ENCODE data around the gene UBE2QL1. TPM values are rescaled to one million over a fixed set of nuclear protein-coding genes. Genes with fewer than 3 reads are reported as not detected.

The UBE2QL1 gene
- total RNA-seq, 4 donors from 2014 or later: 0.68 to 3.6 (median 1.5) TPM

DNA sequence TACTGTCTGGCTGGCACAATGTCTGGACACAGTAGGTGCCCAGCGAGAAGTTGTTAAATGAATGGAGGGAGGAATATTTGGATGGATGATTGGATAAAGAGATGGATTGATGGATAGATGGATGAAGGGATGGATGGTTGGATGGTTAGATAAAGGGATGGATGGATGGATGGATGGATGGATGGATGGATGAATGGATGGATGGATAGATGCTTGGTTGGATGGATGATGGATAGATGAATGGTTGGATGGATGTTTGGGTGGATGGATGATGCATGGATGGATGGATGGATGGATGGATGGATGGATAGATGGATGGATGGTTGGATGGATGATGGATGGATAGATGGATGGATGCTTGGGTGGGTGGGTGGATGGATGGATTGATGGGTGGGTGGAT is 90.4 kb downstream of the UBE2QL1 start:
- TF ChIP-seq, protein P1, sequence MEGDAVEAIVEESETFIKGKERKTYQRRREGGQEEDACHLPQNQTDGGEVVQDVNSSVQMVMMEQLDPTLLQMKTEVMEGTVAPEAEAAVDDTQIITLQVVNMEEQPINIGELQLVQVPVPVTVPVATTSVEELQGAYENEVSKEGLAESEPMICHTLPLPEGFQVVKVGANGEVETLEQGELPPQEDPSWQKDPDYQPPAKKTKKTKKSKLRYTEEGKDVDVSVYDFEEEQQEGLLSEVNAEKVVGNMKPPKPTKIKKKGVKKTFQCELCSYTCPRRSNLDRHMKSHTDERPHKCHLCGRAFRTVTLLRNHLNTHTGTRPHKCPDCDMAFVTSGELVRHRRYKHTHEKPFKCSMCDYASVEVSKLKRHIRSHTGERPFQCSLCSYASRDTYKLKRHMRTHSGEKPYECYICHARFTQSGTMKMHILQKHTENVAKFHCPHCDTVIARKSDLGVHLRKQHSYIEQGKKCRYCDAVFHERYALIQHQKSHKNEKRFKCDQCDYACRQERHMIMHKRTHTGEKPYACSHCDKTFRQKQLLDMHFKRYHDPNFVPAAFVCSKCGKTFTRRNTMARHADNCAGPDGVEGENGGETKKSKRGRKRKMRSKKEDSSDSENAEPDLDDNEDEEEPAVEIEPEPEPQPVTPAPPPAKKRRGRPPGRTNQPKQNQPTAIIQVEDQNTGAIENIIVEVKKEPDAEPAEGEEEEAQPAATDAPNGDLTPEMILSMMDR (IDR thresholded peaks at IDR 0.05; ENCODE audit: low read depth): no peak

DNA sequence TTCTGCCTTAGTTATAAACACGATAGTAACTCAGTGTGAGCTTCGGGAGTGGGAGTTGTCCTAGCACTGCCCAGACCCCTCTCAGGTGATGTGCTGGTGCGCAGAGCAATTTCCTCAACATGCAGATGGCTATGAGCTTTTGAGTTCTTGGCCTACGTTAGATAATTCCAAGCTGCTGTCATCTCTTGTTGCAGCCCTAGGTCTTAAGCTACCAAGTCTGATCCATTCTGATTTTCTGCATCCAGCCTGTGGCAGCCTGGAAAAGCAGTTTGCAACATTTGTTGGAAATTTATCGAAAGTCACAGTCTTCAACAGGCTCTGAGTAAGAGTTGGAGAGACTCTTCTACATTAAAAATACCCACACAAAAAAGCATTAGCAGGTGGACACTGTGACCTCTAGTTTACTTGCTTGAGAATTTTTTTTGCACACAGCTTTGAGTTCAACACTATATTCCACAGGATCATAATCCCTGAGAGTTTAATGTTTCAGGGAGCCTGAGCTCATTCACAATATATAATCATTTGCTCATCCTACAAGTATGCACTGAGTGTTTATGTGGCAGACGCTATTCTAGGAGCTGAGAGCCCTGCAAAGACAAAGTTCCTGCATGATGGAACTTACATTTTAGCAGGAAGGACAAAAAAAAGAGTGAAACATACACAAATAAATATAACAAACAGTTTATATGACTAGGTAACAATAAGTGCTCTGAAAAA is 91.6 kb downstream of the UBE2QL1 start:
- TF ChIP-seq, protein P1 (IDR thresholded peaks at IDR 0.05; ENCODE audit: low read depth): no peak

DNA sequence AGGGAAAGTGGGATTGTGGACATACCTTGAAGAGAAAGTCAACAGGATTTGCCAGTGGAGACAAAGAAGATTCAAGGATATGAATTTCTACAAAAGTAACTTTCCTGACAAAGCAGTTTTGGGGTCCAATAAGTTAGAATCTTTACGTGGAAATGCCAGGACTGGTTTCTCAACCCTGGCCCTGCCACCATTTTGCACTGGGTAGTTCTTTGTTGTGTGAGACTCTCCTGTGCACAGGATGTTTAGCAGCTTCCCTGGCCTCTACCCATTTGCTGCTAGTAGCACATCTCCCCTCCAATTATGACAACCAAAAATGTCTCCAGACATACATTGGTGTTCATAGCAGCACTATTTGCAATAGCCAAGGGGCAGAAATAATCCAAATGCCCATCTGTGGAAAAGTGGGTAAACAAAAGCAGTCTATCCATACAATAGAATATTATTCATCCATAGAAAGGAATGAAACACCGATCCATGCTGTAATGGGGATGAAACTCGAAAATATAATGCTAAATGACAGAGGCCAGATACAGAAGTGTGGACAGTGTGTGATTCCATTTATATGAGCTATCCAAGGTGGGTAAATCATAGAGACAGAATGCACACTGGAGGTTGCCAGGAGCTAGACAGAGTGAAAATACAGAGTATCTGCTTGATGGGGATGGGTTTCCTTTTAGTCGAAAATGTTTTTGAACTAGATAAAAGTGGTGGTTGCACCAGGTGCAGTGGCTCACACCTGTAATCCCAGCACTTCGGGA is 92.8 kb downstream of the UBE2QL1 start:
- TF ChIP-seq, protein P1 (IDR thresholded peaks at IDR 0.05; ENCODE audit: low read depth): no peak

DNA sequence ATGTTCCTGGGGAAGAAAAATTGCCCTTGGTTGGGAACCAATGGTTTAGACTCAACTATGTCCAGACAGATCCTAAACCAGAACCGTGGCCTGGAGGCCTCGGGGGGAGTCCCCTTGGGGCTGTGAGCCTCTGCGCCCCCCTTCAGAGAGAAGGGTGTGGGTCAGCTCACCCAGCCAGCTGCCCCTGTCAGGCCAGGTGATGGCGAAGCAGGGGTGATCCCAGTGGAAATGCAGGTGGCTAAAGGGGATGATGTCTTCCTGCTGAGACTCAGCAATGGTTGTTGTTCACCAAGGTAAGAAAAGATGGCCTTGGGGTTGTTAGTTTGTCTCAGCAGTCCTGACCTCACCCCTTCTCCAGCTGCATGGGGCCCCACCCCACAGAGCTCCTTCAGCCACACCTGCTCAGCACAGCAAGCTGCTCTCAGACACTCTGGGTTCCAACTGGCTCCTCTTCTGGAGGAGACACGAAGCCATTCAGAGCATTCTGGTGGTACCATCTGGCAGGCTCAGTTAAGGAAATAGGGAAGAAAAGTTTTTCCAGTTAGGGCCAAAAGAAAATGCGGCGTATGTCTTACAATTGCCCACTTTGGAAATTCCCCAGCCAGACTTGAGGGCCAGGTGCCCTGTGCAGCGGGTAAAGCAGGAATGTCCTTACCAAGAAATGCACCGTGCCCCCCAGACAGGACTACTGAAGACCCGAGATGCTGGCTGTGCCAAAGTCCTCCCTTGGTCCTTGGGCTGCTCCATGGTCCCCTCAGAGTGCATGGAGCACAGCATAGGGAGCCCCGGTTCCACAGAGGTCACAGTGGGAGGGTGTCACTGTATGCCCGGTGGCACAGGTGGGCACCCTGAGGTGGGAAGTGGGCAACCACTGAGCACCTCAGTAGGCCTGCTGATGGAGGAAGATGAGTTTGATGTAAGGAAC is 94.0 kb downstream of the UBE2QL1 start:
- TF ChIP-seq, protein P1 (IDR thresholded peaks at IDR 0.05; ENCODE audit: low read depth): no peak

DNA sequence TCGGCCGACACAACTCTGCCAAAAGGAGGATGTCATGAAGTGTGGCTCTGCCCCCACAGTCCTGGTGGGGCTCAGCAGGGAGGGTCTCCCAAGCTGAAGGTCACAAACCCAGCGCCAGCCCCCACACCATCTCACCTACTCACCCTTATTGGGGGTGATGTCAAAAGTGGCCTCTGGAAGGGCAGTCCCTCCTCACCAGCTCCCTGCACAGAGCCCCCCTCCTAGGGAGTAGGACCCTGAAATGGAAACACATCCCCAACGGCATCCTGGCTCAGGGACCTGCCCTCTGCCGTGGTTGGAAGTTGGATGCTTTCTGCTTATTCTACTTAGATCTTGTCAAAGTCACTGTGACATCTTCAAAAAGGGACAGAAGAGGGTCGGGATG is 94.7 kb downstream of the UBE2QL1 start:
- TF ChIP-seq, protein P1 (IDR thresholded peaks at IDR 0.05; ENCODE audit: low read depth): no peak

DNA sequence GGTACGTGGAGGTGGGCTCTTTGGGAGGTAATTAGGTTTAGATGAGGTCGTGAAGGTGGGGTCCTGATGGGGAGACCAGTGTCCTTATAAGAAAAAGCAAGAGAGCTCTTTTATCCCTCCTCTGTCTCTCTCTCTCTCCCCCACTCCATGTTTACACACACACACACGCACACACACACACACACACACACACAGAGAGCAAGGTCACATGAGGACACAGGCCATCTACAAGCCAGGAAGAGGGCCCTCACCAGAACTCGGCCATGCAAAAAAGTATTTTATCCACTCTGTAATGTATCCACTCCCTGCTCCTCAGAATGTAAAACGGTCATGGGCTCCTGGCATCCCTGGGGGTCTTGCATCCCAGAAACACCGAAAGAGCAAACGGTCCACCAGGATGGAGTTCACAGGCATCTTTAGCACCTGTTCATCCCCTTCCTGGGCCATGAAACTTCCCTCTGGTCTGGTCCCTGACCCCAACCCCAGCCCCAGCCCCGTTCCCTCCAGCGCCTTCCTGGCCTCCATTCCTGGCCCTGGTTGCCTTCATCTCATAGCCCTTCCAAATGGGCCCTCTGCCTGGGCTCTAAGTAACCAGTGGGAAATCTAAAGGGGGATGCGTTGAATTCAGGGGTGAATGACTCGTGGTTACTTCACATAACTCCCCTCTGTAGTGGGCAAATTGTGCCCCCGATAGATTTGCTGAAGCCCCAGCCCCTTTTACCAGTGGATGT is 95.3 kb downstream of the UBE2QL1 start:
- TF ChIP-seq, protein P1 (IDR thresholded peaks at IDR 0.05; ENCODE audit: low read depth): no peak

Other genes starting within 250 kb of the UBE2QL1 start
- 10 to 100 TPM; 29.3 to 34.7 (median 31.3) TPM for gene MED10, start 70.3 kb upstream of the UBE2QL1 start, total RNA-seq
- 10 to 100 TPM; 37.7 to 51.6 (median 42.1) TPM for gene NSUN2, start 184.2 kb downstream of the UBE2QL1 start, total RNA-seq
- 1 to 10 TPM; 1.8 to 4.9 (median 3.5) TPM for gene SRD5A1, start 184.6 kb downstream of the UBE2QL1 start, total RNA-seq